ENCODE data around the gene AGER. TPM values are rescaled to one million over a fixed set of nuclear protein-coding genes. Genes with fewer than 3 reads are reported as not detected.

The AGER gene
- total RNA-seq, 4 donors from 2014 or later: 10.3 to 70.6 (median 36.8) TPM

DNA sequence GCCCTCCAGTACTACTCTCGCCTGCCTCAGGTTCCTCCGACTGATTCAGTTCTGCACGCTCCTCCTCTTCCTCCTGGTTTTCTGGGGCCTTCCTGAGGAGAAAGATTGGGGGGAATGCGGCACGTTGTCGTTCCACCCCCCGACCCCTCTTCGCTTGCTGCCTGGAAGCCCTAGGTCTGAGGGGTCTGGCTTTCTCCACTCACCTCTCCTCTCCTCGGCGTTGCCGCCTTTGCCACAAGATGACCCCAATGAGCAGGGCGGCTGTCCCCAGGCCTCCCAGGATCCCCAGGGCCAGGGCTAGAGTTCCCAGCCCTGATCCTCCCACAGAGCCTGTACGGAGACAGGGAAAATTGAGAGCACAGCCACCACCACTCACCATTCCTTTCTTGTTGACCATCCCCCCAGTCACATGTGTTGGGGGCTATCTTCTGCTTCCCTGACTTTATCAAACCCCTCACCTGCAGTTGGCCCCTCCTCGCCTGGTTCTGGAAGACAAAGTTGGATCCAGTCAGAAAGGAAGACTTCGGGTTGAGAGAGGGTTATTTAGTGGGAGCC lies 2.8 kb downstream of the AGER start:
- intact Hi-C loops (cut with DNase I): no loop called here
- TF ChIP-seq POLR2A (IDR thresholded peaks at IDR 0.05): no peak
- TF ChIP-seq, protein P1, sequence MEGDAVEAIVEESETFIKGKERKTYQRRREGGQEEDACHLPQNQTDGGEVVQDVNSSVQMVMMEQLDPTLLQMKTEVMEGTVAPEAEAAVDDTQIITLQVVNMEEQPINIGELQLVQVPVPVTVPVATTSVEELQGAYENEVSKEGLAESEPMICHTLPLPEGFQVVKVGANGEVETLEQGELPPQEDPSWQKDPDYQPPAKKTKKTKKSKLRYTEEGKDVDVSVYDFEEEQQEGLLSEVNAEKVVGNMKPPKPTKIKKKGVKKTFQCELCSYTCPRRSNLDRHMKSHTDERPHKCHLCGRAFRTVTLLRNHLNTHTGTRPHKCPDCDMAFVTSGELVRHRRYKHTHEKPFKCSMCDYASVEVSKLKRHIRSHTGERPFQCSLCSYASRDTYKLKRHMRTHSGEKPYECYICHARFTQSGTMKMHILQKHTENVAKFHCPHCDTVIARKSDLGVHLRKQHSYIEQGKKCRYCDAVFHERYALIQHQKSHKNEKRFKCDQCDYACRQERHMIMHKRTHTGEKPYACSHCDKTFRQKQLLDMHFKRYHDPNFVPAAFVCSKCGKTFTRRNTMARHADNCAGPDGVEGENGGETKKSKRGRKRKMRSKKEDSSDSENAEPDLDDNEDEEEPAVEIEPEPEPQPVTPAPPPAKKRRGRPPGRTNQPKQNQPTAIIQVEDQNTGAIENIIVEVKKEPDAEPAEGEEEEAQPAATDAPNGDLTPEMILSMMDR (IDR thresholded peaks at IDR 0.05): no peak
- Histone ChIP-seq H3K4me3 (replicated peaks in 1 of 3) (no peak overlapping the region), H3K36me3 (peaks cover 5 to 14% of the 10 kb centered on the region in 2 donors), H3K27ac (peak overlapping the region in 1 of 3 donors; percentile 88), H3K27me3 (no peaks in the 10 kb centered on the region), H3K9me3 (no peaks in the 10 kb centered on the region), H3K4me1 (peaks cover 31 to 50% of the 10 kb centered on the region in 2 donors)
- no peak for DNase-seq
- WGBS, 2 donors: 90 to 93% methylated on average over 15 of the region's 15 CpGs

DNA sequence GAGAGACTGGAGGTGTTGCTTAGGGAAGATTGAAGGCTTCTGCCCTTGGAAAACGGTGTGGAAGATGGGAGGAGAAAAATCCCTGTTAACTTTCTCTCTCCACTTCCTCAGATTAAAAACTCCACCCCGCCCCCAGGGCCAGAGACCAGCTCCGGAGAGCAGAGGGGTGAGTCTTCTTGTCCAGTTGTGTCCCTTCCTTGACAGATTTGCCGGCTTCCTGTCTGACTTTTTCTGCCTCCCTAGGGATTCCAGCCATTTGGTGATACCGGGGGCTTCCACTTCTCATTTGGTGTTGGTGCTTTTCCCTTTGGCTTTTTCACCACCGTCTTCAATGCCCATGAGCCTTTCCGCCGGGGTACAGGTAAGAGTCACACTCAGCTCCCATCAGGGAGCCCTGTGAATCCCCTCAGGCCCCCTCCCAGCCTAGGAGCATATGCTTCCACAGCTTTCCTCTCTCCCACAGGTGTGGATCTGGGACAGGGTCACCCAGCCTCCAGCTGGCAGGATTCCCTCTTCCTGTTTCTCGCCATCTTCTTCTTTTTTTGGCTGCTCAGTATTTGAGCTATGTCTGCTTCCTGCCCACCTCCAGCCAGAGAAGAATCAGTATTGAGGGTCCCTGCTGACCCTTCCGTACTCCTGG lies 4.2 kb downstream of the AGER start:
- peaks cover 5 to 14% of the 10 kb centered on the region in 2 donors for H3K36me3 ChIP-seq
- H3K4me3 ChIP-seq (replicated peaks in 1 of 3): no peak overlapping the region
- H3K9me3 ChIP-seq: no peaks in the 10 kb centered on the region
- WGBS, 2 donors: 69 to 76% methylated on average over 10 of the region's 10 CpGs
- peaks cover 32 to 48% of the 10 kb centered on the region in 2 donors for H3K4me1 ChIP-seq
- no peaks in the 10 kb centered on the region for H3K27me3 ChIP-seq
- TF ChIP-seq, protein P1 (IDR thresholded peaks at IDR 0.05): no peak
- TF ChIP-seq POLR2A (IDR thresholded peaks at IDR 0.05): no peak
- peak overlapping the region in 2 of 3 donors; percentile 34 to 90 for H3K27ac ChIP-seq
- no peak for DNase-seq
- intact Hi-C loops (cut with DNase I): no loop called here

DNA sequence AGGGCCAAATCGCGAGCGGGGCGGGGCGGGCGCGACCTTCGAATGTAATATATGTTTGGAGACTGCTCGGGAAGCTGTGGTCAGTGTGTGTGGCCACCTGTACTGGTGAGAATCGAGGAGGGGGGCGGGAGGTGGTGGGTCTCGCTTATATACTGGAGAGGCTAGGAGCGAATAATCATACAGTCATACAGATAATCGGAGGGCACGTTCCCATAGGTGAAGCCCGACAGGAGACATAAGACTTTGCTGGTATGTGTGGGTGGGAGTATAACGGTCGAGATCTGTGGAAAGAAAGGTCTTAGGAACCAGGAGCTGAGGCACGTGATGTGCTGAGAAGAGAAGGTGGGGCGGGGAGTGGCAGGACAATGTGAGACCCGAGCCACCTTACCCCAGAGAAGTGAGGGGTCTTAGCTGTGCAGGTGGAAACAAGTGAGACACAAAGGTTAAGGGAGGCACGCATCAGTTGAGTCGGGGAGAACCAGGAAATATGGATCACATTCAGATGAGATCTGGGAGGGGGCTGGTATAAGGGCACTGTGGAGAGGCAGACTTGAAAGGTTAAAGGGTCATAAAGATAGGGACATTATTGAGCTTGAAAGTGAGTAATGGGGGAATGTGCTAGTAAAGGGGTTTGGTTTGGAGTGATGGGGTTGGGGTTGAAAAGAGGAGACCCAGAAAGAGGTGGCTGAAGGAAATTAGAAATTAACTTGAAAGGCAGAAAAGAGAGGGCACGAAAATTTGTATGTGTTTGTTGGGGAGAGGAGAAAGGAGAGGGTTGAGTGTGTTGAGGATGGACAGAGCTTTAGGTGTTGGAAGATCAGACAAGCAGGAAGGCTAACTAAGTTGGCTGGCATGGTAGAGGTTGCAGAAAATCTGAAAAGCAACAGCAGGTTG lies 5.3 kb downstream of the AGER start:
- Histone ChIP-seq H3K4me1 (peaks cover 27 to 40% of the 10 kb centered on the region in 2 donors), H3K4me3 (replicated peaks in 1 of 3) (peak overlapping the region; percentile 29 to 72 (median 62)), H3K9me3 (no peaks in the 10 kb centered on the region), H3K36me3 (peaks cover 5 to 14% of the 10 kb centered on the region in 2 donors), H3K27me3 (no peaks in the 10 kb centered on the region), H3K27ac (peak overlapping the region; percentile 90 to 96 (median 94))
- intact Hi-C loops (cut with DNase I): no loop called here
- 2 to 3% methylated on average over 24 of the region's 24 CpGs for WGBS, 2 donors
- DNase-seq: no peak
- TF ChIP-seq POLR2A (IDR thresholded peaks at IDR 0.05): no peak
- TF ChIP-seq, protein P1 (IDR thresholded peaks at IDR 0.05): no peak

DNA sequence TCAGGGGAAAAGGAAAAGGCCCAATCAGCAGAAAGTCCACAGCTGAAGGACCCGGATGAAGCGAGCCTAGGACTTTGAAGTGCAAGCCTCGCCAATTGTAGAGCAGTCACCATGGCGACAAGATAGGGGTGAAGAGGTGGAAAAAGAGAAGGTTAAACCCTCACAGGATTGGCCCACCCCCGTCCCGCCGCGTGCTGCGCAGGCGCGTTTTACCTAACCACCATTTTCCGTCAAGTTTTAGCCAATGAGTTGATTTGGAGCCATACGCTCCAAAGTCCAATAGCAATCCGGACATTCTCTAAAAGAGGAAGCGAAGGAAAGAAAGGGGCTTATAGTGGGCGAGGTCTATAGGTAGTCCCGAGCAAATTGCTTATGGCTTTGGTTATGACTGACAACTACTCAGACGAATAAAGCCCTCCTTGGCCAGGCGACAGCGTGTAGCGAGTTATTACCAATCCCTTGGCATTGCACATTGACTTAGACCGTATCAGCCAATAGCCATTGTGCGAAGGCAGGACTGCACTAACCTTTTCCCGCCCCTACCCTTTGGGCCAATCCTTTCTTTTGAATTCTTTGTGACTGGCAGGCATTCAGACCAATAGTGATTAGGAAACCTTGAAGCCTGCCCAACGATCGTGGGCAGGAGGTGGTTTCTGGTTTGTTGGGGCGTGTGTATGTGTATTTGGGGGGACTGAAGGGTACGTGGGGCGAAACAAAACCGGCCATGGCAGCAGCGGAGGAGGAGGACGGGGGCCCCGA lies 6.1 kb downstream of the AGER start, which contains the start of gene RNF5:
Gene RNF5 (plus strand): TSS at position 618 of the 759 bp plus-strand sequence. CDS start 107 bp downstream, at position 725.
- H3K9me3 ChIP-seq: no peaks in the 10 kb centered on the region
- H3K27ac ChIP-seq: peak within 1 kb of the TSS; percentile 90 to 96 (median 94)
- 1% methylated on average over 33 of the region's 33 CpGs for WGBS, 2 donors
- intact Hi-C loops (cut with DNase I): no loop called here
- peak within 1 kb of the TSS; percentile 29 to 96 (median 72) for H3K4me3 ChIP-seq (replicated peaks in 1 of 3)
- peak; percentile 99 for DNase-seq
- peaks cover 25 to 35% of the 10 kb centered on the region in 2 donors for H3K4me1 ChIP-seq
- peaks cover 5 to 13% of the 10 kb centered on the region in 2 donors for H3K36me3 ChIP-seq
- peak in 1 of 2 donors; percentile 61 for TF ChIP-seq POLR2A (IDR thresholded peaks at IDR 0.05)
- TF ChIP-seq, protein P1 (IDR thresholded peaks at IDR 0.05): no peak
- no peaks in the 10 kb centered on the region for H3K27me3 ChIP-seq
